K562 (cell line): Measurements from ENCODE around the gene WWTR1. TPM values are rescaled to one million over a fixed set of nuclear protein-coding genes. Genes with fewer than 3 reads are reported as not detected.

Source experiments
- ATAC-seq: fragments of 200-7000 bp; cut with Tn5 transposase; 3 replicates; pipeline ENCODE4 v1.9.1; 2020; ENCODE audit warnings: moderate library complexity
- BruUV-seq: library from RNA; stranded (reverse); fragments of 400-500 nt; replicated peaks from 2 replicates; lab custom pipeline; 2021; lab: Mats Ljungman, UMichigan
- CTCF ChIA-PET: fragments of 300-600 bp; formaldehyde crosslinking; extraction: SDS; loops from one replicate; lab custom pipeline; 2021; ENCODE audit warnings: low intra/inter-chr PET ratio; lab: Yijun Ruan, JAX
- POLR2A ChIA-PET: fragments of 300-600, 350-650 bp; sonication (Branson Sonifier 250); formaldehyde crosslinking; extraction: SDS; loops from one replicate; lab custom pipeline; 2021; ENCODE audit warnings: antibody characterized with exemption, inconsistent platforms; lab: Yijun Ruan, JAX
- DNase-seq, 4 experiments: peaks; one replicate each; pipeline versions ENCODE4 v3.0.0 to v3.0.0-alpha.2; 2011 to 2018; ENCODE audit warnings: low spot score in 3 of 4, mixed read lengths in 3 of 4; ENCODE audit errors: extremely low read depth in 1 of 4
- FAIRE-seq: peaks from 2 replicates; lab custom pipeline; 2011; peaks lifted over from hg19 to GRCh38; lab: Jason Lieb, UNC
- H2AFZ ChIP-seq: 2 replicates; pipeline ENCODE4 v1.6.0; 2011; ENCODE audit warnings: low read depth, low read length, control low read depth, inconsistent platforms
- H3K27ac ChIP-seq: fragments of 200-600 bp; 3 replicates; pipeline ENCODE4 v1.8.0; 2011; ENCODE audit warnings: low read depth, mild to moderate bottlenecking, control low read depth, inconsistent platforms, low read length, moderate library complexity, mixed read lengths; ENCODE audit errors: extremely low read depth
- H3K27me3 ChIP-seq, 2 experiments: fragments of 300-600 bp in 1 of 2; 2 replicates in 1 of 2; 3 replicates in 1 of 2; pipeline versions ENCODE4 v1.6.0 to v1.8.0; 2011; ENCODE audit warnings: inconsistent platforms in 2 of 2, low read length in 2 of 2, mild to moderate bottlenecking in 1 of 2, mixed read lengths in 1 of 2, moderate library complexity in 1 of 2; ENCODE audit not compliant: control insufficient read depth in 2 of 2, insufficient read depth in 2 of 2
- H3K36me3 ChIP-seq: fragments of 300-600 bp; 3 replicates; pipeline ENCODE4 v1.8.0; 2011; ENCODE audit warnings: mild to moderate bottlenecking, low read length, inconsistent platforms; ENCODE audit not compliant: control insufficient read depth, insufficient read depth
- H3K4me1 ChIP-seq, 2 experiments: fragments of 200-600 bp in 1 of 2; replicated peaks in 1 of 2; 2 replicates in 1 of 2; 3 replicates in 1 of 2; pipeline versions ENCODE4 v1.5.1 to v1.8.0; 2011; ENCODE audit warnings: inconsistent platforms in 2 of 2, low read length in 2 of 2, mild to moderate bottlenecking in 1 of 2, mixed read lengths in 1 of 2, moderate library complexity in 1 of 2; ENCODE audit not compliant: control insufficient read depth in 2 of 2, insufficient read depth in 2 of 2
- H3K4me2 ChIP-seq: 2 replicates; pipeline ENCODE4 v1.6.1; 2011; ENCODE audit warnings: low read length, control low read depth, inconsistent platforms, mixed read lengths; ENCODE audit not compliant: insufficient read depth
- H3K4me3 ChIP-seq: fragments of 200-600 bp; sonication (generic), shearing (Covaris generic); 2 replicates; pipeline ENCODE4 v1.5.1; 2016; ENCODE audit warnings: control low read depth, inconsistent platforms
- H3K79me2 ChIP-seq: fragments of 200-600 bp; 3 replicates; pipeline ENCODE4 v1.8.0; 2011; ENCODE audit warnings: low read length, inconsistent platforms; ENCODE audit not compliant: control insufficient read depth, insufficient read depth
- H3K9ac ChIP-seq, 2 experiments: 2 replicates each; pipeline versions ENCODE4 v1.6.0 to v1.6.1; 2011; ENCODE audit warnings: low read depth in 2 of 2, low read length in 2 of 2, control low read depth in 1 of 2, inconsistent platforms in 1 of 2, mild to moderate bottlenecking in 1 of 2, mixed read lengths in 1 of 2; ENCODE audit not compliant: insufficient read depth in 1 of 2
- H3K9me1 ChIP-seq: one replicate; pipeline ENCODE4 v1.6.0; 2011; ENCODE audit warnings: inconsistent platforms, mild to moderate bottlenecking, low read length, moderate library complexity; ENCODE audit not compliant: control insufficient read depth, insufficient read depth
- H3K9me3 ChIP-seq: replicated peaks from 2 replicates; pipeline ENCODE4 v1.5.1; 2011; ENCODE audit warnings: low read depth, low read length, inconsistent platforms; ENCODE audit not compliant: control insufficient read depth, insufficient read depth
- H4K20me1 ChIP-seq: replicated peaks from 2 replicates; pipeline ENCODE4 v1.6.1; 2011; ENCODE audit warnings: low read length, inconsistent platforms, mixed read lengths; ENCODE audit not compliant: control insufficient read depth, insufficient read depth
- THAP12 ChIP-seq: fragments of 250-450 bp; sonication (Bioruptor Pico); IDR thresholded peaks from 2 replicates; pipeline ENCODE4 v1.9.0; 2021; ENCODE audit warnings: mild to moderate bottlenecking, inconsistent platforms
- WGBS: fragments of 100-300 bp; shearing (Covaris generic); methylation state at CpG from one replicate; pipeline ENCODE4 v1.1.6; 2016; ENCODE audit warnings: low coverage, mixed read lengths; ENCODE audit not compliant: insufficient coverage; ENCODE audit errors: missing lambda C conversion rate; 5-methylcytosine and 5-hydroxymethylcytosine counted together
- in situ Hi-C: fragments of 300-500 bp; cut with MboI; formaldehyde crosslinking; loops from 4 replicates; pipeline ENCODE4 v1.15.0; 2018; ENCODE audit warnings: inconsistent platforms, mixed read lengths
- intact Hi-C: fragments of 100-400 bp; cut with micrococcal nuclease; formaldehyde crosslinking; loops from 2 replicates; pipeline ENCODE4 v1.14.2; 2022
- polyA plus RNA-seq, 8 experiments: library from polyadenylated mRNA; depleted of rRNA in 4 of 8; stranded (reverse) in 5 of 8; unstranded in 3 of 8; fragments of >200 nt; fragmentation: Nextera tagmentation in 2 of 8; fragmentation: Illumina TruSeq in 1 of 8; extraction: Ambion mirVana in 2 of 8; extraction: Trizol in 1 of 8; gene quantifications; 2 replicates each; pipeline versions ENCODE4 v1.2.1 to v1.2.3, GENCODE V29; 2011 to 2014; ENCODE audit warnings: inconsistent platforms in 1 of 8, missing spikeins in 1 of 8
- total RNA-seq, 7 experiments: library from RNA; depleted of rRNA in 6 of 7; stranded (reverse); fragments of >200 nt in 6 of 7; fragmentation: Illumina TruSeq in 2 of 7; extraction: Trizol in 2 of 7; gene quantifications; 2 replicates each; pipeline versions ENCODE4 v1.2.1 to v1.2.3, GENCODE V29; 2011 to 2021; ENCODE audit warnings: low replicate concordance in 1 of 7
- TF ChIP-seq, protein P1 (sequence below): sonication (generic); formaldehyde crosslinking; IDR thresholded peaks from 2 replicates; pipeline ENCODE4 v1.8.1; 2023; ENCODE audit warnings: mild to moderate bottlenecking, missing genetic modification reagents
- TF ChIP-seq, protein P2 (sequence below): fragments of 250-450 bp; sonication (Bioruptor Pico); IDR thresholded peaks from 2 replicates; pipeline ENCODE4 v1.4.0; 2020; ENCODE audit warnings: mild to moderate bottlenecking

The WWTR1 gene
- total and polyA plus RNA-seq, 9 of the 15 experiments (the other 6 are each of a cell fraction or from before 2014, with no cell fraction given): 0.04 to 1.5 (median 0.60) TPM

- in situ Hi-C loops (no loop called here), intact Hi-C loops (no loop called here)
- Histone ChIP-seq H3K79me2 (no peaks in the 10 kb centered on the region), H3K9me1 (no peaks in the 10 kb centered on the region), H3K4me1 (peaks cover 0 to 4% of the 10 kb centered on the region in 2 experiments; a peak in 2 of 5 replicates), H3K4me2 (no peak overlapping the region), H3K9me3 (no peaks in the 10 kb centered on the region), H3K27ac (no peak overlapping the region), H3K4me3 (no peak overlapping the region), H3K9ac (no peak overlapping the region), H3K27me3 (peaks cover 9% of the 10 kb centered on the region in 2 experiments; a peak in 2 of 5 replicates), H3K36me3 (no peaks in the 10 kb centered on the region), H2AFZ (no peak overlapping the region), H4K20me1 (no peaks in the 10 kb centered on the region)
- POLR2A ChIA-PET: interaction anchor here (0.7 kb wide), 1 partner anchor 48 kb away, joined by 3 read pairs; no protein-coding TSS in a partner anchor
- CTCF ChIA-PET: no interaction called here
- no peak for DNase-seq
- no TSS peak for BruUV-seq
- TF ChIP-seq, protein P1, sequence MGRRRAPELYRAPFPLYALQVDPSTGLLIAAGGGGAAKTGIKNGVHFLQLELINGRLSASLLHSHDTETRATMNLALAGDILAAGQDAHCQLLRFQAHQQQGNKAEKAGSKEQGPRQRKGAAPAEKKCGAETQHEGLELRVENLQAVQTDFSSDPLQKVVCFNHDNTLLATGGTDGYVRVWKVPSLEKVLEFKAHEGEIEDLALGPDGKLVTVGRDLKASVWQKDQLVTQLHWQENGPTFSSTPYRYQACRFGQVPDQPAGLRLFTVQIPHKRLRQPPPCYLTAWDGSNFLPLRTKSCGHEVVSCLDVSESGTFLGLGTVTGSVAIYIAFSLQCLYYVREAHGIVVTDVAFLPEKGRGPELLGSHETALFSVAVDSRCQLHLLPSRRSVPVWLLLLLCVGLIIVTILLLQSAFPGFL (CRISPR knock-in tag): no peak
- TF ChIP-seq THAP12: no peak
- TF ChIP-seq, protein P2, sequence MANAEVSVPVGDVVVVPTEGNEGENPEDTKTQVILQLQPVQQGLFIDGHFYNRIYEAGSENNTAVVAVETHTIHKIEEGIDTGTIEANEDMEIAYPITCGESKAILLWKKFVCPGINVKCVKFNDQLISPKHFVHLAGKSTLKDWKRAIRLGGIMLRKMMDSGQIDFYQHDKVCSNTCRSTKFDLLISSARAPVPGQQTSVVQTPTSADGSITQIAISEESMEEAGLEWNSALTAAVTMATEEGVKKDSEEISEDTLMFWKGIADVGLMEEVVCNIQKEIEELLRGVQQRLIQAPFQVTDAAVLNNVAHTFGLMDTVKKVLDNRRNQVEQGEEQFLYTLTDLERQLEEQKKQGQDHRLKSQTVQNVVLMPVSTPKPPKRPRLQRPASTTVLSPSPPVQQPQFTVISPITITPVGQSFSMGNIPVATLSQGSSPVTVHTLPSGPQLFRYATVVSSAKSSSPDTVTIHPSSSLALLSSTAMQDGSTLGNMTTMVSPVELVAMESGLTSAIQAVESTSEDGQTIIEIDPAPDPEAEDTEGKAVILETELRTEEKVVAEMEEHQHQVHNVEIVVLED (CRISPR knock-in tag): no peak
- no peak for ATAC-seq
- FAIRE-seq: no peak
- 13% methylated on average over 8 of the region's 8 CpGs for WGBS
Measured at GRCh38 chr3:149535333-149535685, 122.5 kb downstream of the WWTR1 start.
